ENCODE data around the gene LRCH1.

GRCh38 chr13:46797501-46798237, 244.7 kb downstream of the LRCH1 start:
- TF ChIP-seq CTCF (IDR thresholded peaks at IDR 0.05) (no peak), POLR2A (IDR thresholded peaks at IDR 0.05) (no peak)

Measured in lower leg skin (tissue), 3 donors.